ENCODE data around the gene FES.

FES gene

DNA sequence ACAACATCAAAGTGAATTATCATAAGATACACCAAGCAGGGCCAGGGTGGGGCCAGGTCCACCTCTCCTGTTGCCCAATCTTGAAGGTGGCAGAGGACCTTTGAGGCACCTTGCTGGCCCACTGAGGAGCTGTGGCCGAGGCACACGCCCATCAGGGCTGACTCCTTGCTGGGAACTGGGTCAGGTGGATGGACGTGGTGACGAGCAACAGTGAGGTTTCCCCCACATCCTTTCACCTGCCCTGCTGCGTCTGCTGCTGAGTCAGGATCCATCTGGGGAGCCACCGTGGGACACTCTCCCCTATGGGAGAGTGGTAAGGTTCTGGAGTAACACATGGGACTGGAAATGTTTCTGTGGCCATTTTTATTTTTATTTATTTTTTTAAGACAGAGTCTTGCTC is 33.2 kb upstream of the FES start:
- Mint-ChIP-seq H3K9me3 (no peaks in the 10 kb centered on the region), H3K4me1 (ENCODE audit: low read depth) (peaks cover 57% of the 10 kb centered on the region), H3K27ac (peak overlapping the region; percentile 85), H3K4me3 (no peak overlapping the region), H3K27me3 (no peaks in the 10 kb centered on the region), H3K36me3 (ENCODE audit: low read depth) (peaks cover 75% of the 10 kb centered on the region)
- intact Hi-C loops (cut with micrococcal nuclease), result loop anchor here (5.0 kb wide), 1 partner anchor 34 kb away; no protein-coding TSS in a partner anchor

DNA sequence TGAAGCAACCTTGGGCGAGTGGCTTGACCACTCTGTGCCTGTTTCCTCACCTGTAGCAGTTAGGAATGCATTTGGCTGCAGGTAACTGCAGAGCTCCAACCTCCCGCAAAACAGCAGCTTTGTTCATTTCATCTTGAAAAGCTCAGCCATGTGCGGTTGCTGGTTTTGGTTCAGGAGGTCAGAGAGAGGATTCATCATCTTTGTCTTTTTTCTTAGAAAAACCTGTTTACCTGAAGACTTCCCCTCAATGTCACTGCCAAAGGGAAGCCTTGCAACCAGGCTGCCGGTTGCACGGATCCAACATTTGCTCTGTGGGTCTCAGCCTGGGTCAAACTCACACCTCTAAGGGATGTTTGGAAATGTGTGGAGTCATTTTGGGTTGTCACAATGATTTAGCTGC is 32.4 kb upstream of the FES start:
- peaks cover 56% of the 10 kb centered on the region for H3K4me1 Mint-ChIP-seq (ENCODE audit: low read depth)
- peak overlapping the region; percentile 85 for H3K27ac Mint-ChIP-seq
- peaks cover 68% of the 10 kb centered on the region for H3K36me3 Mint-ChIP-seq (ENCODE audit: low read depth)
- no peaks in the 10 kb centered on the region for H3K27me3 Mint-ChIP-seq
- intact Hi-C loops (cut with micrococcal nuclease), result loop anchor here (5.0 kb wide), 1 partner anchor 35 kb away; no protein-coding TSS in a partner anchor
- H3K4me3 Mint-ChIP-seq, result no peak overlapping the region
- H3K9me3 Mint-ChIP-seq, result no peaks in the 10 kb centered on the region

DNA sequence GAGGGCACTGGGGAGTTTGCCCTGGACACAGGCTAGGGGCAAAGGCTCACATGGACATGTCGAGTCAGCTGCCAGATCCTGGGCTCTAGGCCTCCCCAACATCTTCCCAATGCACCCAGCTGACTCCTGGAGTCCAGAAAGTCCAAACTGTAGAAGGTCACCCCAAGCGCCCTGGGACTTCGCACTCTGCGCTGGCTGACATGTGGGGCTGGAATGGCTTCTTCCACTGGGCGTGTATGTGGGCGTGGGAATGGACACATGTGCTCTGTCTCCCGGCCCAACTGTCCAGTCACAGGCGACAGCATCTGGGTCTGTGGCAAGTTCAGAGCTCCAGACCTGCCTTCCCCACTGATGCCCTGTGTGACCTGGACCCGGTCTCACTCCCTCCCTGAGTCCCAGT is 29.2 kb upstream of the FES start:
- intact Hi-C loops (cut with micrococcal nuclease), result no loop called here
- H3K27me3 Mint-ChIP-seq, result no peaks in the 10 kb centered on the region
- peak overlapping the region; percentile 13 for H3K27ac Mint-ChIP-seq
- H3K4me3 Mint-ChIP-seq, result no peak overlapping the region
- no peaks in the 10 kb centered on the region for H3K9me3 Mint-ChIP-seq
- peaks cover 66% of the 10 kb centered on the region for H3K4me1 Mint-ChIP-seq (ENCODE audit: low read depth)
- peaks cover 41% of the 10 kb centered on the region for H3K36me3 Mint-ChIP-seq (ENCODE audit: low read depth)

DNA sequence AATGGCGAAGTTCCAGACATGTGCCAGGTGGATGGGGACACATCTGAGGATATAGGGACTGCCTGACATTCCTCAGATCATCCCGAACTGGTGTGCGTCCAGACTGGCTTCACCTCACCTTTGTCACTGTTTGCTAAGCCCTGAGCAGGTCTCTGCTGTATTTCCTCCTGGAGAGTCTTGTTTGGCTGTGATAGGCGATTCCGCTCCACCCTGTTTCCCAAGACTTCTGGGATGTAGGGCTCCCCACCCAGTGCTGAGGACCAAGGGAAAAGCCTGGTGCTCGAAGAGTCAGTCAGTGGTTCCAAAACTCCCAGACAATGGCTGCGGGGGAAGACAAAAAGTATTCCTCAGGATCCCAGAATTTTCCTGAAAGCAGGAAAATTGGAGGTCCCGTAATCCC is 27.0 kb upstream of the FES start:
- H3K4me1 Mint-ChIP-seq (ENCODE audit: low read depth), result peaks cover 56% of the 10 kb centered on the region
- no peaks in the 10 kb centered on the region for H3K9me3 Mint-ChIP-seq
- H3K4me3 Mint-ChIP-seq, result no peak overlapping the region
- H3K27me3 Mint-ChIP-seq, result no peaks in the 10 kb centered on the region
- H3K27ac Mint-ChIP-seq, result no peak overlapping the region
- H3K36me3 Mint-ChIP-seq (ENCODE audit: low read depth), result peaks cover 19% of the 10 kb centered on the region
- intact Hi-C loops (cut with micrococcal nuclease), result no loop called here

DNA sequence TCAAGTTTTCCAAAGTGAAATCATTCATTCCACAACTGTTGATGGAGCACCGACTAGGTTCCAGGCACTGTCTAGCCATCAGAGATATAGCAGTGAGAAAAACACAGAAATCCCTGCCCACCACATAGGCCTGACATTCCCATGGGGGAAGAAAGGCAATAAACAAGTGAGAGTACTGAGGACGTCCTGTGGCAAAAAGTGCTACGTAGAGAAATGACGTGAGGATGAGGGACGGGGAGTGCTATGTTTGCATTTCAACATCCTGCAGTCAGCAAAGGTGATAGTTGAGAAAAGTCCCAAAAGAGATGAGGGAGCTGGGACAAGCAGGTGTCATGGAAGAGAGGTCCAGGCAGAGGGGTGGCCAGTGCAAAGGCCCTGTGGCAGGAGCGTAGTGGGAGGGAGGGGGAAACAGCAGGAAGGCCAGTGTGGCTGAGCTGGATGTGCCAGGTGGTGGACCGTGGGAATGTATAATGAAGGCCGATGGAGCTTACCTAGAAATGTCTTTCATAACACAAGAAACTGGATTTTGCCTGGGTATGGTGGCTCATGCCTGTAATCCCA is 26.3 kb upstream of the FES start:
- Mint-ChIP-seq H3K4me1 (ENCODE audit: low read depth) (peaks cover 56% of the 10 kb centered on the region), H3K36me3 (ENCODE audit: low read depth) (peaks cover 18% of the 10 kb centered on the region), H3K9me3 (no peaks in the 10 kb centered on the region), H3K4me3 (no peak overlapping the region), H3K27me3 (no peaks in the 10 kb centered on the region), H3K27ac (no peak overlapping the region)
- intact Hi-C loops (cut with micrococcal nuclease), result no loop called here

DNA sequence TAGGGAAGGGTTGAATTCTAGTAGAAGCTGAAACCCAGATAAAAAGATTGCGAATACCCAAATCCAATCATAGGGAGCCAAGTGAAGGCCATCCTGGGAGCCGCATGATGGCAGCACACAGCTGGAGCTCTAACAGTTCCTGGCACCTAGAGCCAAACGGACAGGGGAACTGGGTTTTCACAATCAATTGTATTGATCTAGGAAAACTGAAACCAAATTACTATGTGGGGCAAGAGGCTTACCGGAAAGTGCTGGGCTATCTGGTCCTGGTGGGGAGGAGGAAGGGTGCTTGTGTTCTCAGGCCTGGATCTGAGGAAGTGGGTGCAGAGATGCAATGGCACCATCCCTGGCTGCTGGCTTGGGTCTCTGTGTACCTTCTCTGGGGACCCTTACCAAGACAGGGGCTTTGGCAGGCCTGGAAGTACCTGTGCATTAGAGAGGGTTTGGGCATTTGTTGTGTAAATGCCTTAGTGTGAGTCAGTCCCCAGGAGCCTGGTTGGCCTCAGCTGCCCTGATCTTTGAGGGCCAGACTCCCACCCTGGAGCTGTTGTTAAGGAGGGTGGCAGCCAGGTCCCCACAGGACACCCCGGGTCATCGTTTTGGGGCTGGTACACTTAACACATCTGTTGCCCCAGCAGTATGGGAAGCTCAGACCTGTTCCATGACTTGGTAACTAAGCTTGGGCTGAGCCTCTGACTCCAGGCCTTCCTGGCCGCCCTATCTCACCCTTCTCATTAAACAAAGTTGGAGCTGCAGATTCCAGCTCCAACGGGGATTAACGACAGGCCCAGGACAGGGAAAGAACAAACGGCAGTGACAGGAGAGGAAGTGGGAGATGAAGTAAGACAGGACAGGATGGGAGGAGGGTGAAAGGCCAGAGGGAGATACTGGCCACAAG is 24.8 kb upstream of the FES start:
- no peaks in the 10 kb centered on the region for H3K27me3 Mint-ChIP-seq
- peaks cover 12% of the 10 kb centered on the region for H3K36me3 Mint-ChIP-seq (ENCODE audit: low read depth)
- H3K4me3 Mint-ChIP-seq, result no peak overlapping the region
- H3K4me1 Mint-ChIP-seq (ENCODE audit: low read depth), result peaks cover 56% of the 10 kb centered on the region
- intact Hi-C loops (cut with micrococcal nuclease), result no loop called here
- no peaks in the 10 kb centered on the region for H3K9me3 Mint-ChIP-seq
- H3K27ac Mint-ChIP-seq, result peak overlapping the region; percentile 76

DNA sequence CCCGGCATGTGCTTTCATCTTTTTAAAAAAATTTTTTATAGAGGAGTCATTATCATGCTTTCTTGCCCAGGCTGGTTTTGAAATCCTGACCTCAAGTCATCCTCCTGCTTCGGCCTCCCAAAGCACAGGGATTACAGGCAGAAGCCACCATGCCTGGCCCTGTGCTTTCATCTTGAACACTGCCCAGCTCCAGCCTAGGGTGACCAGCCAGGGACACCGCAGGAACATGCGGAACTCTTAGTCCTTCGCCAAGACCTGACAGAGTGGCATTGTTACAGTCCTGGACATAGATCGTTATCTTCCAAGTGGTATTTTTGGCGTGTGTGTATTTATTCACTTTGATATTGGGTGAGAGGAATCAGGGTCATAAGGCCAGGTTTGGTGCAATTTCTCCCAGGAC is 23.9 kb upstream of the FES start:
- Mint-ChIP-seq H3K4me3 (no peak overlapping the region), H3K4me1 (ENCODE audit: low read depth) (peaks cover 47% of the 10 kb centered on the region), H3K36me3 (ENCODE audit: low read depth) (peaks cover 2% of the 10 kb centered on the region), H3K9me3 (no peaks in the 10 kb centered on the region), H3K27ac (no peak overlapping the region), H3K27me3 (no peaks in the 10 kb centered on the region)
- intact Hi-C loops (cut with micrococcal nuclease), result no loop called here

DNA sequence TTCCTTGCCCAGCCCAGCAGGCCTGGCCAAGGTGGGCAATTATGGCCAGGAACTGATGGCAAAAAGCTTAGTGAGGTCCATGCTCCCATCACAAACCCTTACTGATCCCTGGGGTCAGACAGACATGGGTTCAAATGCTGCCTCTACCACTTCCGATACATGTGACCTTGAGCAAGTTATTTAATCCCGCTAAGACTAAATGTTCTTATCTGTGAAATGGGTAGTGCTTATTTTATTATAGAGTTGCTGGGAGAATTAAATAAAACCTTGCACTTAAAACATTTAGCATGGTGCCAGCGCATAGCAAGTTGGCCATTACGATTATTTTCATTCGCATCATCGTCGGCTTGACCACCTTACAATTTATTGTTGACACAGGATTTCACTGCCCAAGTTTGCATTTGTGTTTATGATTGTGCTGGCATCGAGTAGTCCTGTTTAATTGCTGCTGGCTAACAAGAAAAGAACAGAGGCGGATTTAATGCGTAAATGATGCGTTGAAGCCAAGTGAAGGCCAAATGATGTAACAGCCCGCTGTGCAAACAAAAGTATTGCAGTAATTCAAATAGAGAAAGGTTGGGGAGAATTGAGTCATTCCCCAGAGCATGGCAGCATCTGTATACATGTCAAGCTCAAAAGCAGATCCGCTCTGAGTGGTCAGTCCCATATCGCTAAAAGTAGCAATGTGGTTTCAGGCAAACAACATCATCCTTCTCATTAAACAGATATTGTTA is 23.2 kb upstream of the FES start:
- intact Hi-C loops (cut with micrococcal nuclease), result no loop called here
- Mint-ChIP-seq H3K9me3 (no peaks in the 10 kb centered on the region), H3K36me3 (ENCODE audit: low read depth) (no peaks in the 10 kb centered on the region), H3K27me3 (no peaks in the 10 kb centered on the region), H3K27ac (no peak overlapping the region), H3K4me1 (ENCODE audit: low read depth) (peaks cover 47% of the 10 kb centered on the region), H3K4me3 (no peak overlapping the region)

DNA sequence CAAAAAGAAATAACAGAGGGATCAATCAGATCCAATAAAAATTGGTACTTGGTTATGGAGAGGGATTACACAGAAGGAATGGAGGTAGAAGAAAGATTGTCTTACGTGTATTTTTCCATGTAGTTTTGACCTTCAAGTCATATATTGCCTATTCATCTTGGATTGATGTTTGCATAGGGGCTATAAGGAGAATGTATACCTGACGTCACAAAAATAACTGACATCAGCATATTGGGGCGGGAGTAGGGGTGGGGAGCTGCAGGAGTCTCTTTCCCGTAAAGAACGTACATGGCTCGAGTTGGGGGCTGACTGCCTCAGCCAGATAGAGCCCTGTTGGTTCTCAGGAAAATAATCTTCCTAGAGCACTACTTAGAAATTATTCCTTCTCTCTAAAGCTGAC is 21.8 kb upstream of the FES start:
- H3K27ac Mint-ChIP-seq, result peak overlapping the region; percentile 75
- no peaks in the 10 kb centered on the region for H3K27me3 Mint-ChIP-seq
- peaks cover 57% of the 10 kb centered on the region for H3K4me1 Mint-ChIP-seq (ENCODE audit: low read depth)
- intact Hi-C loops (cut with micrococcal nuclease), result no loop called here
- no peak overlapping the region for H3K4me3 Mint-ChIP-seq
- H3K36me3 Mint-ChIP-seq (ENCODE audit: low read depth), result no peaks in the 10 kb centered on the region
- H3K9me3 Mint-ChIP-seq, result no peaks in the 10 kb centered on the region

DNA sequence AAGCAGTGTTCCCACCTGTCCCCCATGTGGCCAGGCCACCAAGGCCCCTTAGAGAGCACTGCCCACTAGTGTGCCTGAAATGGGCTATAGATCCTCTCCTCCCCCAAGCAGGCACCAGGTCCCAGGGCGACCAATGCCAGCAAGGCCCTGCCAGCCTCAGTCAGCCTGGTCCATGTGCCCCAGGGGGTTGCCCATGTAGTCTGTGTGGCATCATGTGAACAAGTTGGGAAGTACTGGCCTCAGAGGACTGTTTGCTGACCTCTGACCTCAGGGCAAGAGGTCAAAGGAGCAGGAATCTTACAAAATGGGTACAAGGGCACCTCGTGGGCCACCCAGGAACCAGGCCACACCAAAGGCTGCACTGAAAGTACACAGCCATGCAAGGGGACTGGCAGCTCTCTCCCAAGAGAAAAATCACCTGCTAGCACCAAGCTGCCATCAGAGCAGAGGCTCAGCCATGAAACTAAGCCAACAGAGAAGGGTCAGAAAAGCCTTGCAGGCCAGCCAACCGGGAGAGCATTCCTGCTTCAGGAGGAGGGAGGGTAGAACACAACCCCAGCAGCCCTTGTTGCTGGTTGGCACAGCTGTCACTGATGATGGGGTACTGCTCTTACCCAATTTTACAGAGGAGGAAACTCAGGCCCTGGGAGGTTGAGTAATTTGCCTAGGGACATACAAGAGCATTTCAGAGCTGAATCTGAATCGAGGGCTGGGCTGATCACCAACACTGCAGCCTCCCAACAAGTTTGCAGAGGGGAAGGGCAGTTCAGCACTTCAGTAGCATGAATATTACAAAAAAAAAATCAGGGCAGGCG is 21.1 kb upstream of the FES start:
- Mint-ChIP-seq H3K27me3 (no peaks in the 10 kb centered on the region), H3K36me3 (ENCODE audit: low read depth) (no peaks in the 10 kb centered on the region), H3K4me1 (ENCODE audit: low read depth) (peaks cover 64% of the 10 kb centered on the region), H3K9me3 (no peaks in the 10 kb centered on the region), H3K4me3 (no peak overlapping the region), H3K27ac (peak overlapping the region; percentile 75)
- intact Hi-C loops (cut with micrococcal nuclease), result no loop called here

DNA sequence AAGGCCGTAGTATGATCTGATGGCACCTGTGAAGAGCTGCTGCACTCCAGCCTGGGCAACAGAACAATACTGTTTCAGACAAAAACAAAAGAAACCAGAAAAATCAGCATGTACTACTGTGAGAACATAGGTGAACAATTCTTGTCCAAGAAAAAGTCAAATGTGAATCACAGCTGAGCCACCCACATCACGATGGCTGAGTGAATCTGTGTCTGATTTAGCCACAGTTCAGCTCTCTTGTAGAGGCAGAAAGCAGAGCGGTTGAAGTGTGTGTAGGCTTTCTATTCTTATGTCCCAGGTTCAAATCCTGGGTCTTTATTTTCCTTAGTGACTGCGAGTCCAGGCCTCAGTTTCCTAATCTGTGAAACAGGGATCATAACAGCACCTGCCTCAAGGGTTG is 20.3 kb upstream of the FES start:
- no peak overlapping the region for H3K4me3 Mint-ChIP-seq

DNA sequence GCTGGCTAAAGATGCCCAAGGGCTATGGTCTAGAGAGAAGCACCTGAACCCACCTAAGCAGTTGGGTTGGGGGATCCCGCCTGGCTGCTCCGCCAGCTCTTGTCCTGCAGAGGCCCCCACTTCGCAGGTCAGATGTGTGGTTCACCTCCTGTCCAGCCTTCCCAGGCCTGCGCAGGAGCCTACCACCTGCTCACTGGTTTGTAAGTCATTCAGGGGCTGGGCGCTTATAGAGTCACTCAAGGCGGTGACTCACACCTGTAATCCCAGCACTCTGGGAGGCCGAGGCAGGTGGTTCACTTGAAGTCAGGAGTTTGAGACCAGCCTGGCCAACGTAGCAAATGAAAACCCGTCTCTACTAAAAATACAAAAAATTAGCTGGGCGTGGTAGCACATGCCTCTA is 19.8 kb upstream of the FES start:
- H3K4me3 Mint-ChIP-seq, result no peak overlapping the region
- H3K27me3 Mint-ChIP-seq, result no peaks in the 10 kb centered on the region
- H3K36me3 Mint-ChIP-seq (ENCODE audit: low read depth), result peaks cover 12% of the 10 kb centered on the region
- H3K27ac Mint-ChIP-seq, result peak overlapping the region; percentile 42
- intact Hi-C loops (cut with micrococcal nuclease), result no loop called here
- H3K9me3 Mint-ChIP-seq, result no peaks in the 10 kb centered on the region
- H3K4me1 Mint-ChIP-seq (ENCODE audit: low read depth), result peaks cover 72% of the 10 kb centered on the region

More for the DNA sequence above, 20.3 kb upstream of the FES start:
- Mint-ChIP-seq H3K27me3 (no peaks in the 10 kb centered on the region), H3K4me1 (ENCODE audit: low read depth) (peaks cover 72% of the 10 kb centered on the region), H3K9me3 (no peaks in the 10 kb centered on the region), H3K36me3 (ENCODE audit: low read depth) (peaks cover 8% of the 10 kb centered on the region), H3K27ac (peak overlapping the region; percentile 75)
- intact Hi-C loops (cut with micrococcal nuclease), result no loop called here

DNA sequence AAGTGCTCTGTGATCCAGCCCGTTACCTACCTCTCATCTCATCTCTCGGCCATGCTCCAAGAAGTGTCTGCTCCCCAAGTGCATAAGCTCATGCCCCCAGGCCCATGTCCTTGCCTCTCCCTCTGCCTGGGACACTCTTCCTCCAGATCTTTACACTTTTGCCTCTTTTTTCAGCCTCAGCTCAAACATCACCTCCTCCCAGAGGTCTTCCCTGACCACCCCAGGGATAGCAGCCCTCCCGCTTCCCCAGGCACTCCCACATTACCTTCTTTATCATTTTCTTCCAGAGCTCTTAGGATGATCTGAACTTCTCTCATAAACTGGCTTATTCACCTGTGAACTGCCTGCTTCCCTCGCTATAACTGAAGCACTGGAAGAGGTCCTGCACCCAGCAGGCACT is 18.6 kb upstream of the FES start:
- H3K27ac Mint-ChIP-seq, result no peak overlapping the region
- intact Hi-C loops (cut with micrococcal nuclease), result no loop called here
- no peaks in the 10 kb centered on the region for H3K9me3 Mint-ChIP-seq
- peaks cover 74% of the 10 kb centered on the region for H3K4me1 Mint-ChIP-seq (ENCODE audit: low read depth)
- H3K4me3 Mint-ChIP-seq, result no peak overlapping the region
- peaks cover 19% of the 10 kb centered on the region for H3K36me3 Mint-ChIP-seq (ENCODE audit: low read depth)
- no peaks in the 10 kb centered on the region for H3K27me3 Mint-ChIP-seq

Data from dendritic cell treated with granulocyte-macrophage colony-stimulating factor and Interleukin-4, amounts not matched to agents 40 ng/mL and 50 ng/mL, for 4 days (primary cell).